Endodermal cell (in vitro differentiated cells): ENCODE data around the gene PLSCR4. TPM values are rescaled to one million over a fixed set of nuclear protein-coding genes. Genes with fewer than 3 reads are reported as not detected.

ENCODE experiments used
- DNase-seq: peaks from one replicate; pipeline ENCODE4 v3.0.0-alpha.2; 2017
- H3K27ac ChIP-seq: 2 replicates; pipeline ENCODE4 v1.5.1; 2013; ENCODE audit warnings: mild to moderate bottlenecking, low read depth, low read length, moderate library complexity
- H3K27me3 ChIP-seq: 2 replicates; pipeline ENCODE4 v1.6.1; 2013; ENCODE audit warnings: mild to moderate bottlenecking, low read length, moderate library complexity; ENCODE audit not compliant: insufficient read depth, control insufficient read depth, poor library complexity, severe bottlenecking
- H3K36me3 ChIP-seq: 2 replicates; pipeline ENCODE4 v1.7.0; 2013; ENCODE audit warnings: mild to moderate bottlenecking, low read length, moderate library complexity; ENCODE audit not compliant: control insufficient read depth, insufficient read depth
- H3K4me1 ChIP-seq: one replicate; pipeline ENCODE4 v1.7.0; 2013; ENCODE audit warnings: low read length; ENCODE audit not compliant: control insufficient read depth, insufficient read depth
- H3K4me3 ChIP-seq: 2 replicates; pipeline ENCODE4 v1.5.1; 2013; ENCODE audit warnings: mild to moderate bottlenecking, low read length, moderate library complexity
- H3K9ac ChIP-seq: 2 replicates; pipeline ENCODE4 v1.6.1; 2013; ENCODE audit warnings: mild to moderate bottlenecking, low read length, moderate library complexity; ENCODE audit not compliant: poor library complexity, severe bottlenecking; ENCODE audit errors: extremely low read depth
- H3K9me3 ChIP-seq: 2 replicates; pipeline ENCODE4 v1.6.1; 2013; ENCODE audit warnings: mild to moderate bottlenecking, low read length, moderate library complexity; ENCODE audit not compliant: control insufficient read depth
- H3K27ac Mint-ChIP-seq: 2 replicates; pipeline ENCODE4 v1.8.0; 2020; ENCODE audit warnings: mixed read lengths
- H3K27me3 Mint-ChIP-seq: 2 replicates; pipeline ENCODE4 v1.8.0; 2021; ENCODE audit warnings: mild to moderate bottlenecking, mixed read lengths; ENCODE audit not compliant: insufficient read depth
- H3K36me3 Mint-ChIP-seq: 2 replicates; pipeline ENCODE4 v1.8.0; 2020; ENCODE audit warnings: low read depth, mixed read lengths
- H3K4me1 Mint-ChIP-seq: 2 replicates; pipeline ENCODE4 v1.8.0; 2020; ENCODE audit warnings: mixed read lengths
- H3K4me3 Mint-ChIP-seq: 2 replicates; pipeline ENCODE4 v1.8.0; 2020; ENCODE audit warnings: mild to moderate bottlenecking, moderate library complexity, mixed read lengths
- H3K9me3 Mint-ChIP-seq: 2 replicates; pipeline ENCODE4 v1.8.0; 2020; ENCODE audit warnings: mild to moderate bottlenecking, mixed read lengths
- WGBS, 2 experiments: methylation state at CpG; one replicate each; pipeline versions ENCODE4 v1.1.5 to v1.1.7; 2013; ENCODE audit warnings: missing lambda C conversion rate in 2 of 2, mixed read lengths in 1 of 2; ENCODE audit not compliant: insufficient coverage in 1 of 2, insufficient read length in 1 of 2; 5-methylcytosine and 5-hydroxymethylcytosine counted together
- total RNA-seq, 2 donors: library from RNA; stranded (reverse); fragmentation: NEBNext Ultra II Directional in 1 of 2; extraction: Animal tissue kit (Norgen Biotek cat#: 25700) in 1 of 2; gene quantifications; 2 replicates in 1 of 2; 3 replicates in 1 of 2; pipeline ENCODE4 v1.2.1, GENCODE V29; 2021
- TF ChIP-seq, protein P1 (sequence below): fragments of 200-600 bp; sonication (generic); conservative IDR thresholded peaks from 2 replicates; pipeline ENCODE4 v1.5.0; 2021; ENCODE audit warnings: antibody characterized with exemption, mild to moderate bottlenecking

The PLSCR4 gene
- total RNA-seq, 2 donors from 2014 or later: 9.3 to 12.3 TPM

- Histone ChIP-seq H3K27ac (no peak overlapping the region), H3K9me3 (no peaks in the 10 kb centered on the region), H3K4me1 (no peaks in the 10 kb centered on the region), H3K36me3 (no peaks in the 10 kb centered on the region), H3K9ac (no peak overlapping the region), H3K4me3 (no peak overlapping the region), H3K27me3 (no peaks in the 10 kb centered on the region)
- DNase-seq: no peak
- TF ChIP-seq, protein P1, sequence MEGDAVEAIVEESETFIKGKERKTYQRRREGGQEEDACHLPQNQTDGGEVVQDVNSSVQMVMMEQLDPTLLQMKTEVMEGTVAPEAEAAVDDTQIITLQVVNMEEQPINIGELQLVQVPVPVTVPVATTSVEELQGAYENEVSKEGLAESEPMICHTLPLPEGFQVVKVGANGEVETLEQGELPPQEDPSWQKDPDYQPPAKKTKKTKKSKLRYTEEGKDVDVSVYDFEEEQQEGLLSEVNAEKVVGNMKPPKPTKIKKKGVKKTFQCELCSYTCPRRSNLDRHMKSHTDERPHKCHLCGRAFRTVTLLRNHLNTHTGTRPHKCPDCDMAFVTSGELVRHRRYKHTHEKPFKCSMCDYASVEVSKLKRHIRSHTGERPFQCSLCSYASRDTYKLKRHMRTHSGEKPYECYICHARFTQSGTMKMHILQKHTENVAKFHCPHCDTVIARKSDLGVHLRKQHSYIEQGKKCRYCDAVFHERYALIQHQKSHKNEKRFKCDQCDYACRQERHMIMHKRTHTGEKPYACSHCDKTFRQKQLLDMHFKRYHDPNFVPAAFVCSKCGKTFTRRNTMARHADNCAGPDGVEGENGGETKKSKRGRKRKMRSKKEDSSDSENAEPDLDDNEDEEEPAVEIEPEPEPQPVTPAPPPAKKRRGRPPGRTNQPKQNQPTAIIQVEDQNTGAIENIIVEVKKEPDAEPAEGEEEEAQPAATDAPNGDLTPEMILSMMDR: no peak
- H3K36me3 Mint-ChIP-seq: no peaks in the 10 kb centered on the region
- no peaks in the 10 kb centered on the region for H3K27me3 Mint-ChIP-seq
- 96 to 100% methylated on average over 1 of the region's 1 CpG for WGBS, 2 experiments
- no peak overlapping the region for H3K27ac Mint-ChIP-seq
- no peak overlapping the region for H3K4me3 Mint-ChIP-seq
- no peaks in the 10 kb centered on the region for H3K9me3 Mint-ChIP-seq
- H3K4me1 Mint-ChIP-seq: peaks cover 7% of the 10 kb centered on the region
These were observed 81.0 kb downstream of the PLSCR4 start for GRCh38 chr3:146169891-146170290.

DNA sequence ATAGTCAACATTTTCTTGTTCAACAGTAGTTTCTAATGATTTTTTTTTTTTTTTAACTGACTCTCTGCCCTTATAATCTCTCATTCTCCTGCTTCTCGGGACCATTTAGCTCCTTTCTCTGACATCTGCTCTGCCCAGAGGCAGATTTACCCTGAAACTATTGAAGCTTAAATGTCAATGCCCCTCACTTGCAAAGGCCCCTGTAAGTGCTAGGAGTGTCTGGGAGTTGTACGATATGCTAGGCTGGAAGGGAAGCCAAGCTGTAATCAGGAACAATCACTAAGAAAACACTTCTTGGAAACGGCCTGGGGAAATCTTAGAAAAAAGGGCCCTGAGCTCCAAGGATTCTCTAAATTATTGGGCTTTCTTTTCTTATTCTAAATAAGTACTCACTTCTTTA, 84.1 kb downstream of the PLSCR4 start:
- H3K4me3 ChIP-seq: no peak overlapping the region
- H3K27ac Mint-ChIP-seq: no peak overlapping the region
- H3K9me3 ChIP-seq: no peaks in the 10 kb centered on the region
- TF ChIP-seq, protein P1: no peak
- peaks cover 1% of the 10 kb centered on the region for H3K36me3 Mint-ChIP-seq
- peaks cover 11% of the 10 kb centered on the region for H3K4me1 Mint-ChIP-seq
- no peaks in the 10 kb centered on the region for H3K36me3 ChIP-seq
- no peak overlapping the region for H3K4me3 Mint-ChIP-seq
- DNase-seq: no peak
- no peaks in the 10 kb centered on the region for H3K9me3 Mint-ChIP-seq
- H3K9ac ChIP-seq: no peak overlapping the region
- no peak overlapping the region for H3K27ac ChIP-seq
- peaks cover 15% of the 10 kb centered on the region for H3K27me3 Mint-ChIP-seq
- no peaks in the 10 kb centered on the region for H3K27me3 ChIP-seq
- 84 to 85% methylated on average over 3 of the region's 3 CpGs for WGBS, 2 experiments
- no peaks in the 10 kb centered on the region for H3K4me1 ChIP-seq

DNA sequence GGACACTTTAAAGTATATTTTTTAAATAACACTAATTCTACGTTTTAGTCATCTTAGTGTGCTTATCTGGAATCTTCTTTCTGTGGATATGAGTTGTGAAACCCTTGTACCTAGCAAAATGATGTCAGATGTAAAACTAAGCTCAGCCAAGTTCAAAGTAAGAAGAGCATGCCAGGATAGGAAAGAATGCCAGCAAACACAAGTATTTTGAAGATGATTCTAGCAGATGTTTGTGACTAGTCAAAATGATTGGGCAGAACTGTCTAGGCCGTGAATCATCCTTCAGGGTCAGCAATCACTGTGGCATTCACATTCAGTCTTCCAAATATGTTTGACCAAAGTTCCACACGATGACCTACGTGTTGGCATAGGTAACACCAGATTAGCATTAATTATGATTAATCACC, 84.5 kb downstream of the PLSCR4 start:
- H3K9me3 ChIP-seq: no peaks in the 10 kb centered on the region
- H3K27me3 Mint-ChIP-seq: peaks cover 19% of the 10 kb centered on the region
- H3K27ac Mint-ChIP-seq: no peak overlapping the region
- peaks cover 1% of the 10 kb centered on the region for H3K36me3 Mint-ChIP-seq
- H3K36me3 ChIP-seq: no peaks in the 10 kb centered on the region
- H3K27ac ChIP-seq: no peak overlapping the region
- DNase-seq: no peak
- no peak overlapping the region for H3K9ac ChIP-seq
- H3K9me3 Mint-ChIP-seq: no peaks in the 10 kb centered on the region
- 95 to 100% methylated on average over 3 to 4 of the region's 4 CpGs for WGBS, 2 experiments
- TF ChIP-seq, protein P1: no peak
- no peak overlapping the region for H3K4me3 Mint-ChIP-seq
- no peaks in the 10 kb centered on the region for H3K27me3 ChIP-seq
- peaks cover 11% of the 10 kb centered on the region for H3K4me1 Mint-ChIP-seq
- no peaks in the 10 kb centered on the region for H3K4me1 ChIP-seq
- H3K4me3 ChIP-seq: no peak overlapping the region
